Measurements from ENCODE around the gene SLC35F3.
"Not testable (repeated sequence)": the region's sequence is repeated elsewhere in the genome, so short reads cannot be mapped to it uniquely, and the experiment has no call there.

SLC35F3 gene

DNA sequence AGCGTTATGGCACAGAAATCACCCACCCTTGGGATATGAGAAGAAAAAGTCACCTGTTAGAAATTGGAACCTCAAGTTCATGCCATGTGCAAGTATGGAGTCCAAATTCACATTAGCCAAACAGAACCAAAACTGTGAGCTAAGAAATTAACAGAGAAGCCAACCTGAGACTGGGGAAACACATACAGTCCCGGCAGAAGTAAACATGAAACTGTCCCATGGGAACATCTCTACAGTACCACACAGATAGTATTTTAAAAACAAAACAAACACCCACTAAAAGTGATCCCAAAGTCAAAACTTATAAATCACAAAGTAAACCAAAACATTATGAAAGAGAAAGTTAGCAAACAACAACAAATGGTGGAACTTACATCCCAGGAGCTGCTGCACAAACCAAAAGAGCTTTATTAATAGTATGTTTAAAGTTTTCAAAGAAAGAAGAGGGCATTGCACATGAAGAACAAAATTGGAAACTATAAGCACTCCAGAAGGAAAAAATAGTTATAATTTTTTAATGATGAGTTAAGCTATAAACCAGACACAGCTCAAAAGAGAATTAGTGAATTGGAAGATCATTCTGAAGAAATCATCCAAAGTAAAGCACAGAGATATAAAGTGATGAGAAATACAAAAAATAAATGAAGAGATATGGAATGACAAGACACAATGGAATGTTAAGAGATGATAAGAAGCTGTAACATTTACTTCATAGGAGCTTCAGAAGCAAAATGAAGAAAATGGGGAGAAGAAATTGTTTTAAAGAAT lies 385.2 kb downstream of the SLC35F3 start:
- peaks cover 4% of the 10 kb centered on the region for H3K27me3 Mint-ChIP-seq
- H3K27ac Mint-ChIP-seq: no peak overlapping the region
- intact Hi-C loops (cut with micrococcal nuclease): no loop called here
- no peak overlapping the region for H3K4me3 Mint-ChIP-seq
- H3K9me3 Mint-ChIP-seq: peaks cover 12% of the 10 kb centered on the region
- no peaks in the 10 kb centered on the region for H3K36me3 Mint-ChIP-seq (ENCODE audit: low read depth)
- H3K4me1 Mint-ChIP-seq (ENCODE audit: low read depth): peaks cover 5% of the 10 kb centered on the region

- Mint-ChIP-seq H3K27me3 (peaks cover 18% of the 10 kb centered on the region), H3K36me3 (ENCODE audit: low read depth) (no peaks in the 10 kb centered on the region), H3K9me3 (peaks cover 12% of the 10 kb centered on the region), H3K4me3 (no peak overlapping the region), H3K27ac (no peak overlapping the region), H3K4me1 (ENCODE audit: low read depth) (peaks cover 5% of the 10 kb centered on the region)
- intact Hi-C loops (cut with micrococcal nuclease): no loop called here
Measured at GRCh38 chr1:234292011-234292410, 387.5 kb downstream of the SLC35F3 start.

DNA sequence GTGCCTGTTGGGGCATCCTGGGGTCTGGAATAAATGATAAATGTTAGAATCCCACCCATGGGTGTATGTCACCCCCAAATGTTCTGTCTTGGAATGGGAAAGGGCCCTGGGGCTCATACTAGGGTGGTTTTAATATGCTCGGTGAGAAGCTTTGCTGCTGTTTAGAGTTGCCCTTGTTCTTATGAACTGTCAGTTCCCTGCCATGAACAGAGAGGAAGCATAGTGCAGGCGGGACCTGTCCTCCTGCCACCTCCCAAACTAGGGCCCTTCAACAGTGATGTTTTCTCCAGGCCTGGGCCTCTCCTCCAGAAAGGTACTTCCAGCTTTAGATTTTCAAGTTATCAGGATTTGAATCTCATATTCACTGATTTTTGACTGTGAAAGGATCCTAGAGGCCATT lies 388.1 kb downstream of the SLC35F3 start:
- Mint-ChIP-seq H3K4me3 (no peak overlapping the region), H3K27ac (no peak overlapping the region), H3K4me1 (ENCODE audit: low read depth) (peaks cover 5% of the 10 kb centered on the region), H3K9me3 (peaks cover 12% of the 10 kb centered on the region), H3K27me3 (peaks cover 18% of the 10 kb centered on the region), H3K36me3 (ENCODE audit: low read depth) (no peaks in the 10 kb centered on the region)
- intact Hi-C loops (cut with micrococcal nuclease): no loop called here

DNA sequence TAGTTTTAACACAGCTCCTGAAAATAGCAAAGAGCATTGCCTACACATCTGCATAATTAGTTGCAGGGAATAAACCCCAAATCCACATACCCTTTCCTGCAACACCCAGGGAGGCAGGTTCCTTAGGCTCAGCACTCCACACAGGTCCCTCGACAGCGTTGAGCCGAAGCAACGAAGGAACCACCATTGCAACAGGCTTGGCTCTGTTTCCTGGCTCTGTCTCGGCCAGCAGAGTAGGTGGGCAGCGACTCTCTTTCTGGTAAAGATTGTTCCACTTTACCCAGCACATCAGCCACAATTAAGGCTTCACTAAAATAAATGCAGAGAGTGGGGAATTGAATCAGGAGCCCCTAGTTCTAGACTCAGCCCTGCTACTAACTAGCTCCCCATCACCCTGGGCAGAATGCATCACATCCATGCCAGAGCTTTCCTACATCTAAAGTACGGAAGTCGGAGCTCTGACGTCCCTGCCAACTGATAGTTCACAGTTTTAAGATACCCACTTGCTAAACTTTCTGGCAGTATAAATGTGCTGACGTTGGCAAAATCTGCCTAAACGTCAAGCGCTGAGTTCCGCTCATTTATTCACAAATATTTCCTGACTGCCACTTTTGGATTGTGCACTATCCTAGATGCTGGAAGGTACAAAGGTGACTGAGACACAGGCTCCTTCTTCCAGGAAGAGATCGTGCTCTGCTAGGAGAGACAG lies 389.8 kb downstream of the SLC35F3 start:
- peaks cover 20% of the 10 kb centered on the region for H3K27me3 Mint-ChIP-seq
- intact Hi-C loops (cut with micrococcal nuclease): no loop called here
- peaks cover 5% of the 10 kb centered on the region for H3K4me1 Mint-ChIP-seq (ENCODE audit: low read depth)
- no peaks in the 10 kb centered on the region for H3K36me3 Mint-ChIP-seq (ENCODE audit: low read depth)
- H3K9me3 Mint-ChIP-seq: peaks cover 12% of the 10 kb centered on the region
- no peak overlapping the region for H3K4me3 Mint-ChIP-seq
- no peak overlapping the region for H3K27ac Mint-ChIP-seq

DNA sequence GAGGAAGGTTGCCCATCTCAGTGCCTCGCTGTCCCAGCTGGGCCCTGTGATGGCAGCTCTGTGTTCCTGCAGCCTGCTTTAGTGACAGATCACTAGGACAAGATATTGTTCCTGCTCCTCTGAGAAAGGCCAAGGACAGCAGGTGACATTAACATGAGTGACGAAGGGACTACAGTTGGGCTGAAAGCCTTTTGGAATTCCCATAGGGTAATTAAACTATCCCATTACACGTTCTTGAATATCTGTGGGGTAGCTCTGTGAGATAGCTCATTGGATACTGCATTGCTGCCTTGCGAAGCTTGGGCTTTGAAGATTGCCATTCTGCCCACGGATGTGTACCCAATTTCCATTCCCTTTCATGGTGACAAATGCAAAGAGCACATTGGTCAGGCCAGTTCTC lies 390.6 kb downstream of the SLC35F3 start:
- no peak overlapping the region for H3K4me3 Mint-ChIP-seq
- intact Hi-C loops (cut with micrococcal nuclease): no loop called here
- peaks cover 4% of the 10 kb centered on the region for H3K9me3 Mint-ChIP-seq
- H3K27me3 Mint-ChIP-seq: peaks cover 20% of the 10 kb centered on the region
- no peaks in the 10 kb centered on the region for H3K36me3 Mint-ChIP-seq (ENCODE audit: low read depth)
- peaks cover 5% of the 10 kb centered on the region for H3K4me1 Mint-ChIP-seq (ENCODE audit: low read depth)
- H3K27ac Mint-ChIP-seq: no peak overlapping the region

DNA sequence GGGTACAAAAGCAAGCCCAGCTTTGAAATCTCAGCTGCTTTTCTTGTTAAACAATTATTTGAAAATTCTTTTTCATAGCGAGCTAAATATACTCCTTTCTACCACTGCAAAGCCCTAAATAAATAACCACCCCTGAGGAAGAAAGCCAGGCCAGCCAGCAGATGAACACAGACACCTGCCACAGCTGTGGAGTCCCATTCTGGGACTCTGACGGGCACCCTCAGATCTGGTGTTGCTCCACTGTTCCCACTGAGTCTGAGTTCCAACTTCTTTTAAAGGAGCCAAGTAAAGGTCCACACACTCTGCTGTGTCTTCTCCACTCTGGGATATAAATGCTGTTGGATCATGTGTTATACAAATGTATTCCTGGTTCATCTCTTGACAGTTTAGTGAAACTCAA lies 391.1 kb downstream of the SLC35F3 start:
- H3K9me3 Mint-ChIP-seq: no peaks in the 10 kb centered on the region
- no peak overlapping the region for H3K27ac Mint-ChIP-seq
- H3K4me3 Mint-ChIP-seq: no peak overlapping the region
- H3K4me1 Mint-ChIP-seq (ENCODE audit: low read depth): peaks cover 5% of the 10 kb centered on the region
- peaks cover 20% of the 10 kb centered on the region for H3K27me3 Mint-ChIP-seq
- H3K36me3 Mint-ChIP-seq (ENCODE audit: low read depth): no peaks in the 10 kb centered on the region
- intact Hi-C loops (cut with micrococcal nuclease): no loop called here

GRCh38 chr1:234296496-234296895 lies 392.0 kb downstream of the SLC35F3 start:
- Mint-ChIP-seq H3K36me3 (ENCODE audit: low read depth) (no peaks in the 10 kb centered on the region), H3K4me3 (no peak overlapping the region), H3K9me3 (no peaks in the 10 kb centered on the region), H3K27me3 (peaks cover 20% of the 10 kb centered on the region), H3K4me1 (ENCODE audit: low read depth) (no peaks in the 10 kb centered on the region), H3K27ac (no peak overlapping the region)
- intact Hi-C loops (cut with micrococcal nuclease): no loop called here

GRCh38 chr1:234297668-234298067 lies 393.2 kb downstream of the SLC35F3 start:
- Mint-ChIP-seq H3K4me3 (no peak overlapping the region), H3K27me3 (peaks cover 20% of the 10 kb centered on the region), H3K9me3 (no peaks in the 10 kb centered on the region), H3K36me3 (ENCODE audit: low read depth) (no peaks in the 10 kb centered on the region), H3K27ac (no peak overlapping the region), H3K4me1 (ENCODE audit: low read depth) (no peaks in the 10 kb centered on the region)
- intact Hi-C loops (cut with micrococcal nuclease): no loop called here

- Mint-ChIP-seq H3K27ac (no peak overlapping the region), H3K9me3 (no peaks in the 10 kb centered on the region), H3K4me3 (no peak overlapping the region), H3K27me3 (peaks cover 13% of the 10 kb centered on the region), H3K36me3 (ENCODE audit: low read depth) (no peaks in the 10 kb centered on the region), H3K4me1 (ENCODE audit: low read depth) (no peaks in the 10 kb centered on the region)
- intact Hi-C loops (cut with micrococcal nuclease): no loop called here
Measured at GRCh38 chr1:234300096-234300495, 395.6 kb downstream of the SLC35F3 start.

GRCh38 chr1:234301663-234302062 lies 397.2 kb downstream of the SLC35F3 start:
- H3K4me3 Mint-ChIP-seq; H3K4me1 Mint-ChIP-seq (ENCODE audit: low read depth); intact Hi-C loops (cut with micrococcal nuclease); H3K27ac Mint-ChIP-seq; H3K36me3 Mint-ChIP-seq (ENCODE audit: low read depth); H3K9me3 Mint-ChIP-seq; H3K27me3 Mint-ChIP-seq: not testable (repeated sequence)

- Mint-ChIP-seq H3K27ac (no peak overlapping the region), H3K27me3 (peaks cover 3% of the 10 kb centered on the region), H3K4me3 (no peak overlapping the region), H3K9me3 (no peaks in the 10 kb centered on the region), H3K36me3 (ENCODE audit: low read depth) (no peaks in the 10 kb centered on the region), H3K4me1 (ENCODE audit: low read depth) (peaks cover 3% of the 10 kb centered on the region)
- intact Hi-C loops (cut with micrococcal nuclease): no loop called here
Measured at GRCh38 chr1:234302354-234302962, 398.0 kb downstream of the SLC35F3 start.

DNA sequence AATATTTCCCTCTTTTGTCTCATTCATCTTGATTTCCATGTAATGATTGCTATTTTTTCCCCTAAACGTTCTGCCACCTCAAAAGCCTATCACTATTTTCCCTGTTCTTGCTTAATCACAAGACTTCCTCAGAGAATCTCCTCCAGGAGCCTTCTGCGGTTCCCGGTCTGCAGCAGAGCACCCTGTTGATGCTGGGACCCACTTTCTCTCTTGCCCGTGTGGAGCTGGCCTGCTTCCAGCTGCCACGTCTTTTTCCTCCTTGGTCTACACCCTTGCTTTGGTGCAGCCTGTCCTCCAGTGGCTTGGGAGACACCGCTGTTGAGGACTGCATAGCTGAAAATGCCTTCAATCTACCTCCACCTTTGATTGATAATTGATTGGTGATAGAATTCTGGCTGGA lies 398.8 kb downstream of the SLC35F3 start:
- Mint-ChIP-seq H3K27ac (no peak overlapping the region), H3K9me3 (no peaks in the 10 kb centered on the region), H3K4me1 (ENCODE audit: low read depth) (peaks cover 8% of the 10 kb centered on the region), H3K36me3 (ENCODE audit: low read depth) (no peaks in the 10 kb centered on the region), H3K27me3 (no peaks in the 10 kb centered on the region), H3K4me3 (no peak overlapping the region)
- intact Hi-C loops (cut with micrococcal nuclease): no loop called here

- intact Hi-C loops (cut with micrococcal nuclease): loop anchor here (5.0 kb wide), 1 partner anchor 195 kb away; no protein-coding TSS in a partner anchor
- Mint-ChIP-seq H3K9me3 (no peaks in the 10 kb centered on the region), H3K36me3 (ENCODE audit: low read depth) (no peaks in the 10 kb centered on the region), H3K4me3 (no peak overlapping the region), H3K27ac (no peak overlapping the region), H3K4me1 (ENCODE audit: low read depth) (peaks cover 20% of the 10 kb centered on the region), H3K27me3 (peaks cover 4% of the 10 kb centered on the region)
Measured at GRCh38 chr1:234307726-234308125, 403.2 kb downstream of the SLC35F3 start.

DNA sequence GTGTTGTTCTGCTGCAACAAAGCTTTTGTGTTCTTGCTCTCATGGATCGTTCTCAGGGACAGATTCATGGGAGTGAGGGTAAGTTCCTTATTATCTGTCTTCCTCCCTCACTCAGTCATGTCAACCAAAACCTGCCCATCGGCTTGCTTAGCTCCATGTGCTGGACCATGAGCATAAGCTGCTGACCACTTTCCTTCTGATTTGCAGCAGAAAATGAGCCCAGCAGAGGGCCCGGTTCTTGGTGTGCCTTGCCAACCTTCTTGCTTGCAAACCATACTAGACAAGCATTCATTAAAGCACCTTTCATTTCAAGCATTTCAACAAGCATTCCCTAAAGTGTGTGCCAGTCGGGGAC lies 404.7 kb downstream of the SLC35F3 start:
- Mint-ChIP-seq H3K9me3 (no peaks in the 10 kb centered on the region), H3K27me3 (peaks cover 4% of the 10 kb centered on the region), H3K27ac (no peak overlapping the region), H3K36me3 (ENCODE audit: low read depth) (no peaks in the 10 kb centered on the region), H3K4me3 (no peak overlapping the region), H3K4me1 (ENCODE audit: low read depth) (peaks cover 20% of the 10 kb centered on the region)
- intact Hi-C loops (cut with micrococcal nuclease): loop anchor here (5.0 kb wide), 1 partner anchor 197 kb away; no protein-coding TSS in a partner anchor

Data from dendritic cell treated with granulocyte-macrophage colony-stimulating factor and Interleukin-4, amounts not matched to agents 40 ng/mL and 50 ng/mL, for 4 days (primary cell).